ENCODE results near the gene ARMC2.

- TF ChIP-seq CTCF (conservative IDR thresholded peaks at IDR 0.05; ENCODE audit: low read depth in 2 of 2) (no peak), POLR2AphosphoS5 (IDR thresholded peaks at IDR 0.05; ENCODE audit: low read depth) (no peak), EZH2 (IDR thresholded peaks at IDR 0.05; ENCODE audit: low read depth, unreplicated experiment) (no peak), ETS1 (IDR thresholded peaks at IDR 0.05) (no peak), EZH2phosphoT487 (IDR thresholded peaks at IDR 0.05; ENCODE audit: unreplicated experiment) (no peak), REST (IDR thresholded peaks at IDR 0.05; ENCODE audit: unreplicated experiment) (no peak), ZNF331 (CRISPR knock-in tag; IDR thresholded peaks at IDR 0.05; ENCODE audit: low read depth) (no peak), CREB1 (CRISPR knock-in tag; IDR thresholded peaks at IDR 0.05; ENCODE audit: low read depth) (no peak), JUNB (IDR thresholded peaks at IDR 0.05; ENCODE audit: unreplicated experiment) (no peak), ZNF462 (CRISPR knock-in tag; IDR thresholded peaks at IDR 0.05) (no peak), NANOG (IDR thresholded peaks at IDR 0.05; ENCODE audit: borderline replicate concordance) (no peak)
Measured at GRCh38 chr6:108870357-108870756, 22.1 kb downstream of the ARMC2 start.

All from GM23338 (cell line).